Fibroblast of lung (primary cell): Measurements from ENCODE around the gene N4BP2L1. TPM values are rescaled to one million over a fixed set of nuclear protein-coding genes. Genes with fewer than 3 reads are reported as not detected.

Experiments used
- DNase-seq, 2 donors: peaks; one replicate each; pipeline versions ENCODE4 v3.0.0 to v3.0.0-alpha.2; 2010; ENCODE audit warnings: low read depth in 2 of 2
- H2AFZ ChIP-seq: 2 replicates; pipeline ENCODE4 v1.5.1; 2012; ENCODE audit warnings: low read length, control low read depth, inconsistent platforms
- H3K27ac ChIP-seq: 2 replicates; pipeline ENCODE4 v1.5.1; 2011; ENCODE audit warnings: low read length, control low read depth; ENCODE audit not compliant: insufficient read depth
- H3K27me3 ChIP-seq: 2 replicates; pipeline ENCODE4 v1.5.1; 2011; ENCODE audit warnings: mild to moderate bottlenecking, low read length; ENCODE audit not compliant: control insufficient read depth, insufficient read depth
- H3K36me3 ChIP-seq: 2 replicates; pipeline ENCODE4 v1.5.1; 2011; ENCODE audit warnings: low read length; ENCODE audit not compliant: control insufficient read depth, insufficient read depth
- H3K4me1 ChIP-seq: 2 replicates; pipeline ENCODE4 v1.5.1; 2011; ENCODE audit warnings: low read length; ENCODE audit not compliant: control insufficient read depth, insufficient read depth; ENCODE audit errors: extremely low read depth
- H3K4me2 ChIP-seq: 2 replicates; pipeline ENCODE4 v1.5.1; 2011; ENCODE audit warnings: low read length, control low read depth; ENCODE audit not compliant: insufficient read depth; ENCODE audit errors: extremely low read depth
- H3K4me3 ChIP-seq, 4 experiments: fragments of 200-600 bp in 1 of 4; sonication (generic) in 1 of 4; replicated peaks in 1 of 4; 2 replicates each; pipeline ENCODE4 v1.5.1; 2011 to 2016; ENCODE audit warnings: low read length in 4 of 4, low read depth in 3 of 4, mild to moderate bottlenecking in 3 of 4, control low read depth in 2 of 4, inconsistent platforms in 1 of 4, mixed read lengths in 1 of 4; ENCODE audit not compliant: insufficient read depth in 1 of 4; ENCODE audit errors: control extremely low read depth in 1 of 4
- H3K79me2 ChIP-seq: 2 replicates; pipeline ENCODE4 v1.5.1; 2012; ENCODE audit warnings: mild to moderate bottlenecking, low read length, inconsistent platforms; ENCODE audit not compliant: control insufficient read depth, insufficient read depth
- H3K9ac ChIP-seq: 2 replicates; pipeline ENCODE4 v1.5.1; 2011; ENCODE audit warnings: mild to moderate bottlenecking, low read length, control low read depth; ENCODE audit not compliant: insufficient read depth
- H3K9me3 ChIP-seq: 2 replicates; pipeline ENCODE4 v1.5.1; 2012; ENCODE audit warnings: low read depth, low read length; ENCODE audit not compliant: control insufficient read depth, insufficient read depth
- H4K20me1 ChIP-seq: 2 replicates; pipeline ENCODE4 v1.5.1; 2011; ENCODE audit warnings: low read length; ENCODE audit not compliant: control insufficient read depth, insufficient read depth; ENCODE audit errors: extremely low read depth
- EZH2 ChIP-seq: IDR thresholded peaks from 2 replicates; pipeline ENCODE4 v1.5.1; 2012; ENCODE audit warnings: low read length, control low read depth, mild to moderate bottlenecking; ENCODE audit errors: missing control alignments
- polyA plus RNA-seq, 2 donors: library from polyadenylated mRNA; depleted of rRNA in 1 of 2; stranded (reverse) in 1 of 2; unstranded in 1 of 2; fragments of >200 nt; gene quantifications; 2 replicates each; pipeline ENCODE4 v1.2.1, GENCODE V29; 2011 to 2012; ENCODE audit warnings: missing spikeins in 1 of 2
- total RNA-seq: library from RNA; depleted of rRNA; stranded (reverse); fragments of >200 nt; gene quantifications from 2 replicates; pipeline ENCODE4 v1.2.1, GENCODE V29; 2014
- TF ChIP-seq, protein P1 (sequence below), 2 donors: IDR thresholded peaks in 1 of 2; conservative IDR thresholded peaks in 1 of 2; 1 replicate in 1 of 2; 2 replicates in 1 of 2; pipeline ENCODE4 v1.5.1; 2011 to 2012; ENCODE audit warnings: low read length in 2 of 2, control low read depth in 1 of 2, inconsistent platforms in 1 of 2, low read depth in 1 of 2, mild to moderate bottlenecking in 1 of 2

Gene N4BP2L1
- total and polyA plus RNA-seq, 2 donors (not counting 1 experiment from before 2014, with no cell fraction given), result 2.7 to 5.9 TPM

DNA sequence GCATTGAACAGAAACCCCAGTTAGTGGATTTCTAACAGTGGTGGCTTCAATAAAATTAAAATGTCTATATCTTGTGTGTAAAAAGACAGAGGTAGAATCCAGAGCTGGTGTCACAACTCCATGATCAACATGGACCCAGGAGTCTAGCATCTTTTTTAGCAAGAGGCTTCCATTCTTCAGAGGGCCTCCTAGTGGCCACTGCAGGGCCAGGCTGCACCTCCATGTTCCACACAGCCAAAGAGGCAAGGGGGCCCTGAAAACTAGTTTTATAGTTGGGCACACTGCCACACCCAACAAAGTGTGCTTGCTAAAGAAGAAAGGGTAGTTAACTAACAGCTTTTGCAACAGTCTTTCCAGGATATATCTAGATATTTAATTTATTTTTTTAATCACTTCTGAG, 12.9 kb downstream of the N4BP2L1 start:
- H3K9ac ChIP-seq, result no peak overlapping the region
- no peak overlapping the region for H3K4me3 ChIP-seq
- no peaks in the 10 kb centered on the region for H3K79me2 ChIP-seq
- H3K4me1 ChIP-seq, result no peaks in the 10 kb centered on the region
- DNase-seq, result no peak
- H3K9me3 ChIP-seq, result no peaks in the 10 kb centered on the region
- no peak overlapping the region for H2AFZ ChIP-seq
- no peak for TF ChIP-seq EZH2
- TF ChIP-seq, protein P1, sequence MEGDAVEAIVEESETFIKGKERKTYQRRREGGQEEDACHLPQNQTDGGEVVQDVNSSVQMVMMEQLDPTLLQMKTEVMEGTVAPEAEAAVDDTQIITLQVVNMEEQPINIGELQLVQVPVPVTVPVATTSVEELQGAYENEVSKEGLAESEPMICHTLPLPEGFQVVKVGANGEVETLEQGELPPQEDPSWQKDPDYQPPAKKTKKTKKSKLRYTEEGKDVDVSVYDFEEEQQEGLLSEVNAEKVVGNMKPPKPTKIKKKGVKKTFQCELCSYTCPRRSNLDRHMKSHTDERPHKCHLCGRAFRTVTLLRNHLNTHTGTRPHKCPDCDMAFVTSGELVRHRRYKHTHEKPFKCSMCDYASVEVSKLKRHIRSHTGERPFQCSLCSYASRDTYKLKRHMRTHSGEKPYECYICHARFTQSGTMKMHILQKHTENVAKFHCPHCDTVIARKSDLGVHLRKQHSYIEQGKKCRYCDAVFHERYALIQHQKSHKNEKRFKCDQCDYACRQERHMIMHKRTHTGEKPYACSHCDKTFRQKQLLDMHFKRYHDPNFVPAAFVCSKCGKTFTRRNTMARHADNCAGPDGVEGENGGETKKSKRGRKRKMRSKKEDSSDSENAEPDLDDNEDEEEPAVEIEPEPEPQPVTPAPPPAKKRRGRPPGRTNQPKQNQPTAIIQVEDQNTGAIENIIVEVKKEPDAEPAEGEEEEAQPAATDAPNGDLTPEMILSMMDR (conservative IDR thresholded peaks at IDR 0.05 in 1 of 2, IDR thresholded peaks at IDR 0.05 in 1 of 2; ENCODE audit: low read depth in 1 of 2, low read length in 2 of 2), result peak; percentile 54 to 61
- H3K36me3 ChIP-seq, result no peaks in the 10 kb centered on the region
- H3K4me2 ChIP-seq, result no peak overlapping the region
- H4K20me1 ChIP-seq, result no peaks in the 10 kb centered on the region
- H3K27ac ChIP-seq, result no peak overlapping the region
- H3K27me3 ChIP-seq, result no peaks in the 10 kb centered on the region

GRCh38 chr13:32414580-32414979, 13.3 kb downstream of the N4BP2L1 start:
- H2AFZ ChIP-seq, result no peak overlapping the region

DNA sequence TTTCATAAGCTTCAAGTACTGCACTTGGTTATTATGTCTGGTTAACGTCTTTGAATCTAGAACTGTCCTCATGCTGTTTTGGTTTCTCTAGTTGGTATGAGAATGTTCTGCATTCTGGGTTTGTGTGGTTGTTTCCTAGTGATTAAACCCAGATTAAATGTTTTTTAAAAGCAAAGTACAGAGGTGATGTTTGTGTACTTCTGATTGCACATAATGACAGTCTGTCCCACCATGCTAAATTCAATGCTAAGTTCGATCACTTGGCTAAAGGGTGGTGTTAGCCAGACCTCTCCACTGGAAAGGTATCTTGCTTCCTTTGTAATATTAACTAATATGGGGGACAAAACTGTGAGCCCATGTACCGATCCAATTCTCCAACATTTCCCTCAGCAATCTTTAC, 14.6 kb downstream of the N4BP2L1 start:
- no peaks in the 10 kb centered on the region for H3K27me3 ChIP-seq
- H3K27ac ChIP-seq, result no peak overlapping the region
- H3K79me2 ChIP-seq, result no peaks in the 10 kb centered on the region
- H3K9ac ChIP-seq, result no peak overlapping the region
- H4K20me1 ChIP-seq, result no peaks in the 10 kb centered on the region
- TF ChIP-seq, protein P1 (conservative IDR thresholded peaks at IDR 0.05 in 1 of 2, IDR thresholded peaks at IDR 0.05 in 1 of 2; ENCODE audit: low read depth in 1 of 2, low read length in 2 of 2), result no peak
- no peak for TF ChIP-seq EZH2
- H3K4me2 ChIP-seq, result no peak overlapping the region
- no peaks in the 10 kb centered on the region for H3K9me3 ChIP-seq
- no peaks in the 10 kb centered on the region for H3K36me3 ChIP-seq
- no peak overlapping the region for H3K4me3 ChIP-seq
- DNase-seq, result no peak
- H2AFZ ChIP-seq, result no peak overlapping the region
- H3K4me1 ChIP-seq, result no peaks in the 10 kb centered on the region

More at GRCh38 chr13:32414580-32414979, 13.3 kb downstream of the N4BP2L1 start:
- TF ChIP-seq EZH2, result no peak
- TF ChIP-seq, protein P1 (conservative IDR thresholded peaks at IDR 0.05 in 1 of 2, IDR thresholded peaks at IDR 0.05 in 1 of 2; ENCODE audit: low read depth in 1 of 2, low read length in 2 of 2), result no peak
- no peak overlapping the region for H3K4me2 ChIP-seq
- DNase-seq, result no peak
- no peaks in the 10 kb centered on the region for H3K4me1 ChIP-seq
- H3K4me3 ChIP-seq, result no peak overlapping the region
- H3K27ac ChIP-seq, result no peak overlapping the region
- no peaks in the 10 kb centered on the region for H3K36me3 ChIP-seq
- H4K20me1 ChIP-seq, result no peaks in the 10 kb centered on the region
- H3K27me3 ChIP-seq, result no peaks in the 10 kb centered on the region
- no peaks in the 10 kb centered on the region for H3K79me2 ChIP-seq
- no peaks in the 10 kb centered on the region for H3K9me3 ChIP-seq
- no peak overlapping the region for H3K9ac ChIP-seq
